HepG2 (cell line): ENCODE data around the gene NOTCH4.

Source experiments
- CREB1 ChIP-seq, 2 experiments: fragments of 450-650 bp in 1 of 2; IDR thresholded peaks; 2 replicates each; pipeline ENCODE4 v1.6.1; 2016 to 2017; ENCODE audit warnings: control low read depth in 1 of 2, mild to moderate bottlenecking in 1 of 2, missing compliant biosample characterization in 1 of 2, missing genetic modification characterization in 1 of 2
- CTCF ChIP-seq: sonication (generic); formaldehyde crosslinking; IDR thresholded peaks from 2 replicates; pipeline ENCODE4 v1.5.0; 2020; ENCODE audit warnings: mild to moderate bottlenecking, missing genetic modification reagents, moderate library complexity
- KLF9 ChIP-seq: IDR thresholded peaks from 2 replicates; pipeline ENCODE4 v1.6.1; 2016; ENCODE audit warnings: low read depth
- ZNF274 ChIP-seq: sonication (generic); formaldehyde crosslinking; IDR thresholded peaks from 2 replicates; pipeline ENCODE4 v1.5.1; 2020; ENCODE audit warnings: mild to moderate bottlenecking, missing genetic modification reagents

- TF ChIP-seq KLF9: no peak
- no peak for TF ChIP-seq CTCF (CRISPR knock-in tag)
- TF ChIP-seq ZNF274: no peak
- no peak for TF ChIP-seq CREB1 (IDR thresholded peaks at IDR 0.05)
- TF ChIP-seq CREB1 (CRISPR knock-in tag; IDR thresholded peaks at IDR 0.05): no peak
These were observed 47.6 kb upstream of the NOTCH4 start for GRCh38 chr6:32271429-32271828.
